Spleen (tissue), 11 donors: ENCODE results near the gene RTL10. TPM values are rescaled to one million over a fixed set of nuclear protein-coding genes. Genes with fewer than 3 reads are reported as not detected.

Experiments used
- DNase-seq: peaks from one replicate; pipeline ENCODE4 v3.0.0-alpha.2; 2020
- H3K27ac ChIP-seq, 8 donors: fragments of 200-600 bp; sonication (generic) in 7 of 8; 1 replicate in 4 of 8; 2 replicates in 4 of 8; pipeline versions ENCODE4 v1.5.0 to v1.8.0; 2016 to 2021; ENCODE audit warnings: inconsistent platforms in 4 of 8, mild to moderate bottlenecking in 4 of 8, moderate library complexity in 1 of 8
- H3K27me3 ChIP-seq, 7 donors: fragments of 200-600 bp; sonication (generic) in 6 of 7; replicated peaks in 1 of 7; 1 replicate in 4 of 7; 2 replicates in 3 of 7; pipeline versions ENCODE4 v1.5.0 to v1.8.0; 2016 to 2021; ENCODE audit warnings: inconsistent platforms in 3 of 7, mild to moderate bottlenecking in 1 of 7
- H3K36me3 ChIP-seq, 6 donors: fragments of 200-600 bp; sonication (generic) in 5 of 6; 1 replicate in 4 of 6; 2 replicates in 2 of 6; pipeline versions ENCODE4 v1.5.0 to v1.8.0; 2016 to 2021; ENCODE audit warnings: inconsistent platforms in 2 of 6
- H3K4me1 ChIP-seq, 6 donors: fragments of 200-600 bp; sonication (generic) in 5 of 6; 1 replicate in 3 of 6; 2 replicates in 3 of 6; pipeline versions ENCODE4 v1.5.0 to v1.8.0; 2016 to 2021; ENCODE audit warnings: inconsistent platforms in 3 of 6
- H3K4me3 ChIP-seq, 8 donors: fragments of 200-600 bp; sonication (generic) in 7 of 8; 1 replicate in 4 of 8; 2 replicates in 4 of 8; pipeline versions ENCODE4 v1.5.0 to v1.8.0; 2016 to 2021; ENCODE audit warnings: inconsistent platforms in 4 of 8, mild to moderate bottlenecking in 4 of 8, moderate library complexity in 2 of 8
- H3K9me3 ChIP-seq, 8 donors: fragments of 200-600 bp; sonication (generic) in 7 of 8; 1 replicate in 4 of 8; 2 replicates in 4 of 8; pipeline versions ENCODE4 v1.5.0 to v1.8.0; 2016 to 2021; ENCODE audit warnings: inconsistent platforms in 4 of 8
- CTCF ChIP-seq, 11 experiments: fragments of 200-600 bp in 7 of 11; fragments of 450-650 bp in 4 of 11; sonication (generic) in 4 of 11; IDR thresholded peaks in 8 of 11; conservative IDR thresholded peaks in 3 of 11; 1 replicate in 7 of 11; 2 replicates in 4 of 11; pipeline versions ENCODE4 v1.4.0 to v1.8.0; 2016 to 2021; ENCODE audit warnings: antibody characterized with exemption in 11 of 11, inconsistent platforms in 4 of 11, mild to moderate bottlenecking in 1 of 11
- POLR2A ChIP-seq, 3 donors: fragments of 450-650 bp; IDR thresholded peaks; one replicate each; pipeline ENCODE4 v1.5.1; 2017; ENCODE audit warnings: antibody characterized with exemption in 3 of 3, mild to moderate bottlenecking in 1 of 3
- POLR2AphosphoS5 ChIP-seq, 3 donors: sonication (generic); formaldehyde crosslinking; IDR thresholded peaks; one replicate each; pipeline ENCODE4 v1.5.1; 2017; ENCODE audit warnings: antibody characterized with exemption in 3 of 3
- WGBS, 5 donors: extraction: QIAGEN DNeasy Blood & Tissue Kit in 3 of 5; methylation state at CpG; one replicate each; pipeline versions ENCODE4 v1.1.5 to v1.1.7; 2013 to 2018; 5-methylcytosine and 5-hydroxymethylcytosine counted together
- intact Hi-C: fragments of 100-400 bp; cut with DNase I; formaldehyde crosslinking; loops from one replicate; pipeline ENCODE4 v1.15.0; 2023; ENCODE audit warnings: low total_unique reads
- polyA plus RNA-seq, 3 donors: library from polyadenylated mRNA; stranded (reverse); fragments of 200-250 nt; gene quantifications; one replicate each; pipeline ENCODE4 v1.2.1, GENCODE V29; 2013
- total RNA-seq, 7 donors: library from RNA; depleted of rRNA in 3 of 7; stranded (reverse); fragments of >200 nt in 3 of 7; fragmentation: NEBNext Ultra II Directional in 4 of 7; extraction: Animal tissue kit (Norgen Biotek cat#: 25700) in 4 of 7; gene quantifications; one replicate each; pipeline versions ENCODE4 v1.1.0 to v1.2.1, GENCODE V29; 2016 to 2021
- donor health status: healthy with polysubstance abuse.
- donor health status: DM: no; HTN: no; CAD: no; lungs with moderate emphysema.
- donor health status: DM: no; HTN: no; CAD: no.
- donor health status: Bipolar disorder and iron deficiency.
- donor health status: healthy.
- donor health status: DM: no; HTN: no; CAD: no.
- donor health status: DM: yes; HTN: yes; CAD: no.

The RTL10 gene
- total and polyA plus RNA-seq, 10 donors = 8.3 to 22.9 (median 17.8) TPM

- Histone ChIP-seq H3K9me3 (no peaks in the 10 kb centered on the region), H3K4me1 (peaks cover 0 to 22% (median 11%) of the 10 kb centered on the region in 6 donors), H3K36me3 (no peaks in the 10 kb centered on the region), H3K27me3 (no peaks in the 10 kb centered on the region), H3K4me3 (no peak overlapping the region), H3K27ac (no peak overlapping the region)
- no peak for DNase-seq
- WGBS, 5 donors = 75 to 92% (median 89%) methylated on average over 2 of the region's 2 CpGs
- TF ChIP-seq POLR2A (IDR thresholded peaks at IDR 0.05) (no peak), CTCF (IDR thresholded peaks at IDR 0.05 in 8 of 11, conservative IDR thresholded peaks at IDR 0.05 in 3 of 11) (no peak), POLR2AphosphoS5 (IDR thresholded peaks at IDR 0.05) (no peak)
- intact Hi-C loops = no loop called here
Measured at GRCh38 chr22:19828035-19828401, 26.7 kb downstream of the RTL10 start.

- no peaks in the 10 kb centered on the region for H3K36me3 ChIP-seq
- intact Hi-C loops = no loop called here
- no peaks in the 10 kb centered on the region for H3K27me3 ChIP-seq
- no peak overlapping the region for H3K4me3 ChIP-seq
- H3K4me1 ChIP-seq = peaks cover 0 to 17% (median 6%) of the 10 kb centered on the region in 6 donors
- no peak overlapping the region for H3K27ac ChIP-seq
- TF ChIP-seq CTCF (IDR thresholded peaks at IDR 0.05 in 8 of 11, conservative IDR thresholded peaks at IDR 0.05 in 3 of 11) (no peak), POLR2AphosphoS5 (IDR thresholded peaks at IDR 0.05) (no peak), POLR2A (IDR thresholded peaks at IDR 0.05) (no peak)
- WGBS, 5 donors = 83 to 89% (median 87%) methylated on average over 10 of the region's 10 CpGs
- no peaks in the 10 kb centered on the region for H3K9me3 ChIP-seq
- DNase-seq = no peak
Measured at GRCh38 chr22:19827341-19828034, 27.2 kb downstream of the RTL10 start.

GRCh38 chr22:19826619-19826950 is 28.1 kb downstream of the RTL10 start:
- Histone ChIP-seq H3K4me1 (peaks cover 0 to 11% (median 3%) of the 10 kb centered on the region in 6 donors), H3K27me3 (no peaks in the 10 kb centered on the region), H3K9me3 (no peaks in the 10 kb centered on the region), H3K4me3 (no peak overlapping the region), H3K27ac (no peak overlapping the region), H3K36me3 (no peaks in the 10 kb centered on the region)
- DNase-seq = no peak
- no peak for TF ChIP-seq POLR2A (IDR thresholded peaks at IDR 0.05)
- TF ChIP-seq POLR2AphosphoS5 (IDR thresholded peaks at IDR 0.05) = no peak
- no peak for TF ChIP-seq CTCF (IDR thresholded peaks at IDR 0.05 in 8 of 11, conservative IDR thresholded peaks at IDR 0.05 in 3 of 11)
- WGBS, 5 donors = 50 to 90% (median 52%) methylated on average over 2 of the region's 2 CpGs
- intact Hi-C loops = no loop called here

GRCh38 chr22:19825904-19826618 is 28.6 kb downstream of the RTL10 start:
- intact Hi-C loops = no loop called here
- H3K9me3 ChIP-seq = no peaks in the 10 kb centered on the region
- no peak for DNase-seq
- peaks cover 0 to 11% (median 3%) of the 10 kb centered on the region in 6 donors for H3K4me1 ChIP-seq
- no peaks in the 10 kb centered on the region for H3K27me3 ChIP-seq
- no peak overlapping the region for H3K4me3 ChIP-seq
- H3K36me3 ChIP-seq = peaks cover 0 to 4% (median 0%) of the 10 kb centered on the region in 6 donors
- WGBS, 5 donors = 84 to 94% (median 91%) methylated on average over 7 of the region's 7 CpGs
- H3K27ac ChIP-seq = no peak overlapping the region
- TF ChIP-seq POLR2AphosphoS5 (IDR thresholded peaks at IDR 0.05) = no peak
- no peak for TF ChIP-seq POLR2A (IDR thresholded peaks at IDR 0.05)
- TF ChIP-seq CTCF (IDR thresholded peaks at IDR 0.05 in 8 of 11, conservative IDR thresholded peaks at IDR 0.05 in 3 of 11) = no peak
